Tongue (tissue), 2 donors: Measurements from ENCODE around the gene COX6A2. TPM values are rescaled to one million over a fixed set of nuclear protein-coding genes. Genes with fewer than 3 reads are reported as not detected.

Experiments used
- DNase-seq: peaks from one replicate; pipeline ENCODE4 v3.0.0-alpha.2; 2015
- total RNA-seq: library from RNA; depleted of rRNA; stranded (reverse); fragments of >200 nt; gene quantifications from one replicate; pipeline ENCODE4 v1.2.3, GENCODE V29; 2014

The COX6A2 gene
- 63.5 TPM for total RNA-seq

- peak; percentile 77 for DNase-seq
These were observed at the start of gene COX6A2 for GRCh38 chr16:31428279-31428597. Gene COX6A2, minus strand, starts transcription at chr16:31428360. Its CDS starts 35 bp downstream, at chr16:31428325.

GRCh38 chr16:31477220-31478216, 49.4 kb upstream of the COX6A2 start:
- DNase-seq = no peak

- peak; percentile 87 for DNase-seq
These were observed 48.4 kb upstream of the COX6A2 start for GRCh38 chr16:31476303-31477219.

GRCh38 chr16:31475946-31476302, 47.8 kb upstream of the COX6A2 start:
- DNase-seq = no peak

- DNase-seq = no peak
These were observed 46.9 kb upstream of the COX6A2 start for GRCh38 chr16:31474773-31475738.

- no peak for DNase-seq
These were observed 46.1 kb upstream of the COX6A2 start for GRCh38 chr16:31474173-31474714.

GRCh38 chr16:31473264-31473984, 45.3 kb upstream of the COX6A2 start:
- DNase-seq = no peak

- peak; percentile 93 for DNase-seq
These were observed 44.6 kb upstream of the COX6A2 start for GRCh38 chr16:31472709-31473203.

- peak; percentile 87 for DNase-seq
These were observed 43.9 kb upstream of the COX6A2 start, which contains the start of gene TGFB1I1 for GRCh38 chr16:31471875-31472708. Gene TGFB1I1, plus strand, starts transcription at chr16:31472152. Its CDS starts 37 bp downstream, at chr16:31472189.

- DNase-seq = no peak
These were observed 43.2 kb upstream of the COX6A2 start for GRCh38 chr16:31471241-31471874.

GRCh38 chr16:31470615-31471014, 42.5 kb upstream of the COX6A2 start:
- no peak for DNase-seq

GRCh38 chr16:31467858-31468257, 39.7 kb upstream of the COX6A2 start:
- DNase-seq = no peak

GRCh38 chr16:31467151-31467773, 39.1 kb upstream of the COX6A2 start:
- no peak for DNase-seq

- no peak for DNase-seq
These were observed 38.3 kb upstream of the COX6A2 start for GRCh38 chr16:31466381-31466841.

GRCh38 chr16:31465788-31466370, 37.7 kb upstream of the COX6A2 start:
- no peak for DNase-seq

GRCh38 chr16:31464781-31465260, 36.7 kb upstream of the COX6A2 start:
- DNase-seq = no peak

GRCh38 chr16:31464348-31464769, 36.2 kb upstream of the COX6A2 start:
- DNase-seq = no peak
